HEK293 (cell line): ENCODE data around the gene SUSD4.
A peak's percentile ranks its signal among the peaks of the same experiment; 100 is the strongest.

Experiments
- CTCF ChIA-PET: fragments of 350-600 bp; formaldehyde crosslinking; extraction: SDS; loops from one replicate; lab custom pipeline; 2021; ENCODE audit warnings: antibody characterized with exemption; lab: Yijun Ruan, JAX
- POLR2A ChIA-PET: fragments of 300-600 bp; formaldehyde crosslinking; extraction: SDS; loops from one replicate; lab custom pipeline; 2020; ENCODE audit warnings: antibody characterized with exemption, inconsistent platforms; lab: Yijun Ruan, JAX
- H3K27ac ChIP-seq: fragments of 200-500 bp; sonication (Bioruptor generic); 2 replicates; pipeline ENCODE4 v1.5.1; 2014; ENCODE audit warnings: low read depth, low read length, control low read depth, inconsistent platforms; ENCODE audit errors: extremely low read depth
- H3K36me3 ChIP-seq, 2 experiments: fragments of 200-500 bp in 1 of 2; sonication (Bioruptor generic) in 1 of 2; 1 replicate in 1 of 2; 2 replicates in 1 of 2; pipeline ENCODE4 v1.5.1; 2014 to 2017; ENCODE audit warnings: inconsistent platforms in 2 of 2, low read length in 2 of 2; ENCODE audit not compliant: control insufficient read depth in 2 of 2, insufficient read depth in 1 of 2
- H3K4me1 ChIP-seq: fragments of 200-500 bp; sonication (Bioruptor generic); 2 replicates; pipeline ENCODE4 v1.5.1; 2014; ENCODE audit warnings: mild to moderate bottlenecking, low read length, inconsistent platforms; ENCODE audit not compliant: control insufficient read depth, insufficient read depth
- H3K4me3 ChIP-seq: 2 replicates; pipeline ENCODE4 v1.5.1; 2011; ENCODE audit warnings: low read depth, mild to moderate bottlenecking, control low read depth, low read length, moderate library complexity
- H3K9me3 ChIP-seq: fragments of 200-500 bp; sonication (Bioruptor generic); 2 replicates; pipeline ENCODE4 v1.5.1; 2014; ENCODE audit warnings: low read depth, low read length, inconsistent platforms; ENCODE audit not compliant: control insufficient read depth, insufficient read depth
- EGR2 ChIP-seq: fragments of 450-650 bp; formaldehyde crosslinking; IDR thresholded peaks from 2 replicates; pipeline ENCODE4 v1.5.1; 2016; ENCODE audit warnings: low read depth, missing biosample characterization, missing genetic modification characterization
- GLI4 ChIP-seq: fragments of 450-650 bp; formaldehyde crosslinking; IDR thresholded peaks from 2 replicates; pipeline ENCODE4 v1.5.1; 2016; ENCODE audit warnings: missing biosample characterization, missing genetic modification characterization
- IKZF3 ChIP-seq: fragments of 450-650 bp; IDR thresholded peaks from 2 replicates; pipeline ENCODE4 v1.5.0; 2018; ENCODE audit warnings: missing biosample characterization, mild to moderate bottlenecking, missing genetic modification characterization, moderate library complexity
- INSM2 ChIP-seq: fragments of 450-650 bp; formaldehyde crosslinking; IDR thresholded peaks from 2 replicates; pipeline ENCODE4 v1.5.1; 2016; ENCODE audit warnings: missing biosample characterization, missing genetic modification characterization
- KLF17 ChIP-seq: fragments of 450-650 bp; formaldehyde crosslinking; IDR thresholded peaks from 2 replicates; pipeline ENCODE4 v1.5.1; 2016; ENCODE audit warnings: missing biosample characterization, missing genetic modification characterization
- MYNN ChIP-seq: fragments of 450-650 bp; formaldehyde crosslinking; IDR thresholded peaks from 2 replicates; pipeline ENCODE4 v1.5.1; 2016; ENCODE audit warnings: missing biosample characterization, missing genetic modification characterization, borderline replicate concordance
- PRDM4 ChIP-seq: fragments of 450-650 bp; formaldehyde crosslinking; IDR thresholded peaks from 2 replicates; pipeline ENCODE4 v1.5.1; 2017; ENCODE audit warnings: missing biosample characterization, missing genetic modification characterization
- ZBTB1 ChIP-seq: fragments of 450-650 bp; formaldehyde crosslinking; IDR thresholded peaks from 2 replicates; pipeline ENCODE4 v1.5.1; 2016; ENCODE audit warnings: missing biosample characterization, missing genetic modification characterization
- ZBTB17 ChIP-seq: fragments of 450-650 bp; formaldehyde crosslinking; IDR thresholded peaks from 2 replicates; pipeline ENCODE4 v1.5.1; 2016; ENCODE audit warnings: missing biosample characterization, missing genetic modification characterization
- ZNF10 ChIP-seq: fragments of 450-650 bp; formaldehyde crosslinking; IDR thresholded peaks from 2 replicates; pipeline ENCODE4 v1.5.1; 2017; ENCODE audit warnings: missing biosample characterization, missing genetic modification characterization
- ZNF121 ChIP-seq: fragments of 450-650 bp; formaldehyde crosslinking; IDR thresholded peaks from 2 replicates; pipeline ENCODE4 v1.5.1; 2016; ENCODE audit warnings: missing biosample characterization, missing genetic modification characterization
- ZNF155 ChIP-seq: fragments of 450-650 bp; formaldehyde crosslinking; IDR thresholded peaks from 2 replicates; pipeline ENCODE4 v1.5.1; 2016; ENCODE audit warnings: missing biosample characterization, missing genetic modification characterization
- ZNF214 ChIP-seq: fragments of 450-650 bp; formaldehyde crosslinking; IDR thresholded peaks from 2 replicates; pipeline ENCODE4 v1.5.1; 2017; ENCODE audit warnings: missing biosample characterization, mild to moderate bottlenecking, missing genetic modification characterization, borderline replicate concordance
- ZNF274 ChIP-seq, 2 experiments: fragments of 200-500 bp in 1 of 2; fragments of 450-650 bp in 1 of 2; sonication (Bioruptor generic) in 1 of 2; formaldehyde crosslinking in 1 of 2; IDR thresholded peaks; 2 replicates each; pipeline versions ENCODE4 v1.5.1 to v1.6.1; 2014 to 2016; ENCODE audit warnings: borderline replicate concordance in 1 of 2, inconsistent platforms in 1 of 2, low read length in 1 of 2, missing biosample characterization in 1 of 2, missing genetic modification characterization in 1 of 2
- ZNF335 ChIP-seq: fragments of 450-650 bp; formaldehyde crosslinking; conservative IDR thresholded peaks from 2 replicates; pipeline ENCODE4 v1.5.1; 2016; ENCODE audit warnings: missing biosample characterization, missing genetic modification characterization
- ZNF366 ChIP-seq: fragments of 450-650 bp; formaldehyde crosslinking; conservative IDR thresholded peaks from 2 replicates; pipeline ENCODE4 v1.5.1; 2016; ENCODE audit warnings: missing biosample characterization, missing genetic modification characterization
- ZNF513 ChIP-seq: fragments of 450-650 bp; IDR thresholded peaks from 2 replicates; pipeline ENCODE4 v1.5.1; 2018; ENCODE audit warnings: missing biosample characterization, missing genetic modification characterization
- ZNF518A ChIP-seq: fragments of 450-650 bp; formaldehyde crosslinking; conservative IDR thresholded peaks from 2 replicates; pipeline ENCODE4 v1.5.1; 2016; ENCODE audit warnings: low read depth, missing biosample characterization, missing genetic modification characterization
- ZNF558 ChIP-seq: fragments of 450-650 bp; formaldehyde crosslinking; IDR thresholded peaks from 2 replicates; pipeline ENCODE4 v1.5.1; 2016; ENCODE audit warnings: missing biosample characterization, missing genetic modification characterization
- ZNF580 ChIP-seq: fragments of 450-650 bp; formaldehyde crosslinking; IDR thresholded peaks from 2 replicates; pipeline ENCODE4 v1.5.1; 2016; ENCODE audit warnings: missing biosample characterization, missing genetic modification characterization
- ZNF623 ChIP-seq: fragments of 450-650 bp; formaldehyde crosslinking; IDR thresholded peaks from 2 replicates; pipeline ENCODE4 v1.5.1; 2016; ENCODE audit warnings: missing biosample characterization, missing genetic modification characterization
- ZNF645 ChIP-seq: fragments of 450-650 bp; formaldehyde crosslinking; IDR thresholded peaks from 2 replicates; pipeline ENCODE4; 2016; ENCODE audit warnings: missing biosample characterization, missing genetic modification characterization
- ZNF791 ChIP-seq: fragments of 450-650 bp; formaldehyde crosslinking; IDR thresholded peaks from 2 replicates; pipeline ENCODE4 v1.5.1; 2016; ENCODE audit warnings: missing biosample characterization, missing genetic modification characterization

SUSD4 gene

GRCh38 chr1:223289621-223290020 is 74.4 kb downstream of the SUSD4 start (continued):
- TF ChIP-seq KLF17 (tag by site-specific recombination) = no peak
- TF ChIP-seq ZNF10 (tag by site-specific recombination) = no peak
- no peak for TF ChIP-seq INSM2 (tag by site-specific recombination)
- no peak for TF ChIP-seq ZNF558 (tag by site-specific recombination)
- peak; percentile 34; the same call in 1 of the 2 replicates for TF ChIP-seq ZBTB17 (tag by site-specific recombination)
- TF ChIP-seq ZNF791 = no peak
- TF ChIP-seq PRDM4 (tag by site-specific recombination) = no peak
- no peak for TF ChIP-seq EGR2 (tag by site-specific recombination)
- TF ChIP-seq ZNF518A = no peak
- TF ChIP-seq ZNF623 (tag by site-specific recombination) = no peak
- no peak for TF ChIP-seq ZNF121 (tag by site-specific recombination)
- TF ChIP-seq ZNF580 (tag by site-specific recombination) = no peak
- TF ChIP-seq MYNN = no peak
- no peak for TF ChIP-seq ZNF366
- TF ChIP-seq, all 188 proteins: peak for 6

GRCh38 chr1:223288826-223289225 is 75.2 kb downstream of the SUSD4 start:
- Histone ChIP-seq H3K36me3 (no peaks in the 10 kb centered on the region), H3K27ac (no peak overlapping the region), H3K4me1 (no peaks in the 10 kb centered on the region), H3K9me3 (0 out of 2 replicates have a peak, but pooled peaks cover 2% of the 10 kb centered on the region), H3K4me3 (no peak overlapping the region)
- CTCF ChIA-PET = interaction anchor here (0.6 kb wide), 1 partner anchor 148 kb away, joined by 4 read pairs; no protein-coding TSS in a partner anchor
- POLR2A ChIA-PET = no interaction called here
- TF ChIP-seq ZNF366 (no peak), ZBTB1 (tag by site-specific recombination) (no peak), IKZF3 (tag by site-specific recombination) (no peak), ZNF335 (tag by site-specific recombination) (no peak), ZNF214 (no peak), ZNF645 (no peak), ZNF274 (IDR thresholded peaks at IDR 0.05; ENCODE audit: low read length) (no peak), ZNF274 (tag by site-specific recombination; IDR thresholded peaks at IDR 0.05; ENCODE audit: borderline replicate concordance) (no peak), ZNF155 (tag by site-specific recombination) (no peak), GLI4 (no peak), ZNF513 (tag by site-specific recombination) (no peak)
